Right lobe of liver (tissue), 4 donors: ENCODE results near the gene UGT1A4.

Experiments used
- POLR2A ChIP-seq: fragments of 450-650 bp; IDR thresholded peaks from one replicate; pipeline ENCODE4 v1.6.1; 2017; ENCODE audit warnings: antibody characterized with exemption, mild to moderate bottlenecking
- TF ChIP-seq, protein P1 (sequence below), 4 donors: fragments of 200-600 bp in 3 of 4; fragments of 450-650 bp in 1 of 4; IDR thresholded peaks; one replicate each; pipeline versions ENCODE4 v1.5.1 to v1.8.0; 2016 to 2022; ENCODE audit warnings: antibody characterized with exemption in 4 of 4, mild to moderate bottlenecking in 2 of 4
- donor health status: DM: no; HTN: no; CAD: no.
- donor health status: DM: no; HTN: no; CAD: no.
- donor health status: DM: no; HTN: yes; CAD: no.

GRCh38 chr2:233798335-233799086 lies 80.0 kb downstream of the UGT1A4 start:
- TF ChIP-seq, protein P1, sequence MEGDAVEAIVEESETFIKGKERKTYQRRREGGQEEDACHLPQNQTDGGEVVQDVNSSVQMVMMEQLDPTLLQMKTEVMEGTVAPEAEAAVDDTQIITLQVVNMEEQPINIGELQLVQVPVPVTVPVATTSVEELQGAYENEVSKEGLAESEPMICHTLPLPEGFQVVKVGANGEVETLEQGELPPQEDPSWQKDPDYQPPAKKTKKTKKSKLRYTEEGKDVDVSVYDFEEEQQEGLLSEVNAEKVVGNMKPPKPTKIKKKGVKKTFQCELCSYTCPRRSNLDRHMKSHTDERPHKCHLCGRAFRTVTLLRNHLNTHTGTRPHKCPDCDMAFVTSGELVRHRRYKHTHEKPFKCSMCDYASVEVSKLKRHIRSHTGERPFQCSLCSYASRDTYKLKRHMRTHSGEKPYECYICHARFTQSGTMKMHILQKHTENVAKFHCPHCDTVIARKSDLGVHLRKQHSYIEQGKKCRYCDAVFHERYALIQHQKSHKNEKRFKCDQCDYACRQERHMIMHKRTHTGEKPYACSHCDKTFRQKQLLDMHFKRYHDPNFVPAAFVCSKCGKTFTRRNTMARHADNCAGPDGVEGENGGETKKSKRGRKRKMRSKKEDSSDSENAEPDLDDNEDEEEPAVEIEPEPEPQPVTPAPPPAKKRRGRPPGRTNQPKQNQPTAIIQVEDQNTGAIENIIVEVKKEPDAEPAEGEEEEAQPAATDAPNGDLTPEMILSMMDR (IDR thresholded peaks at IDR 0.05): no peak
- no peak for TF ChIP-seq POLR2A
